Measurements from ENCODE around the gene RNF168.
"Not testable (repeated sequence)": the region's sequence is repeated elsewhere in the genome, so short reads cannot be mapped to it uniquely, and the experiment has no call there.

RNF168 gene

DNA sequence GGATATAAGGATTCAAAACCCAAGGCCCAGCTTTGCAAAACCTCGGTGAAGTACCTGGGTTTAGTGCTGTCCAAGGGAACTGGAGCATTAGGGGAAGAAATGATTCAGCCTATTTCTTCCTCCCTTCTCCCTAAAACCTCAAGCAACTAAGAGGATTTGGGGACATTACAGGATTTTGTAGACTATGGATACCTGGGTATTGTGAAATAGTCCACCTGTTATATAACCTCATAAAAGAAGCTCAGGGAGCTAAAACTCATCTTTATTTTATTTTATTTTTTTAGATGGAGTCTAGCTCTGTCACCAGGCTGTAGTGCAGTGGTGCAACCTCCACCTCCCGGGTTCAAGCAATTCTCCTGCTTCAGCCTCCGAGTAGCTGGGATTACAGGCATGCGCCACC is 20.3 kb upstream of the RNF168 start:
- H3K36me3 Mint-ChIP-seq (ENCODE audit: low read depth): peaks cover 11% of the 10 kb centered on the region
- no peak overlapping the region for H3K4me3 Mint-ChIP-seq
- DNase-seq: no peak
- H3K9me3 Mint-ChIP-seq: peaks cover 29% of the 10 kb centered on the region
- H3K4me1 Mint-ChIP-seq (ENCODE audit: low read depth): peaks cover 10% of the 10 kb centered on the region
- peaks cover 3% of the 10 kb centered on the region for H3K27me3 Mint-ChIP-seq
- no peak overlapping the region for H3K27ac Mint-ChIP-seq

DNA sequence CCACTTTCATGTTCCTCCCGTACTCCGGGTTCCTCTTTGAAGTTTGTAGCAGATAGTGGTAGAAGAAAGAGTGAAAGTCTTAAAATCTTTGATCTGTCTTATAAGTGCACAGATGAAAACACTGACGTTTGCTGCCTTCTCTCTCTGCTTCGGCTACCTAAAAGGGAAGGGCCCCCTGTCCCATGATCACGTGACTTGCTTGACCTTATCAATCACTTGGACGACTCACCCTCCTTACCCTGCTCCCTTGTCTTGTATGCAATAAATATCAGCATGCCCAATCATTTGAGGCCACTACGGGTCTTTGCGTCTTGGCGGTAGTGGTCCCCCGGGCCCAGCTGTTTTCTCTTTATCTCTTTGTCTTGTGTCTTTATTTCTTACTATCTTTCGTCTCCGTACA is 17.7 kb upstream of the RNF168 start:
- not testable (repeated sequence) for H3K4me3 Mint-ChIP-seq; H3K4me1 Mint-ChIP-seq (ENCODE audit: low read depth); DNase-seq; H3K27ac Mint-ChIP-seq; H3K27me3 Mint-ChIP-seq
- peaks cover 34% of the 10 kb centered on the region for H3K9me3 Mint-ChIP-seq
- peaks cover 11% of the 10 kb centered on the region for H3K36me3 Mint-ChIP-seq (ENCODE audit: low read depth)

DNA sequence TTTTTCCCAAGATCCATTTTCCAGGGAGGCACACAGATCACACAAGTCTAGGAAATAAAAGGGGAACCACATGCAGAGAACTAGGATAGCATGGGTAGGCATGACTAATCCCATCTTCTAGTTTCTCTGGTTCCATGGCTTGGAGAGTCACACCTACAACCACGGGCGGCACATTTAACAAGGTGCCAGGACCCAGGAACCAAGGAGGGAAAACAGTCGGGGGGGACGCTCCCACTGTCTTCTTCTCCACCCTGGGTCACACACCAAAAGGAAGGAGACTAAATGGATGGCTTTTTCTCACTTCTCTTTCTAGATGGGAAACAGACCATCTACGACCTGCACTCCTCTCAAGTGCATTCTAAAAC is 16.1 kb upstream of the RNF168 start:
- no peaks in the 10 kb centered on the region for H3K27me3 Mint-ChIP-seq
- no peak overlapping the region for H3K27ac Mint-ChIP-seq

DNA sequence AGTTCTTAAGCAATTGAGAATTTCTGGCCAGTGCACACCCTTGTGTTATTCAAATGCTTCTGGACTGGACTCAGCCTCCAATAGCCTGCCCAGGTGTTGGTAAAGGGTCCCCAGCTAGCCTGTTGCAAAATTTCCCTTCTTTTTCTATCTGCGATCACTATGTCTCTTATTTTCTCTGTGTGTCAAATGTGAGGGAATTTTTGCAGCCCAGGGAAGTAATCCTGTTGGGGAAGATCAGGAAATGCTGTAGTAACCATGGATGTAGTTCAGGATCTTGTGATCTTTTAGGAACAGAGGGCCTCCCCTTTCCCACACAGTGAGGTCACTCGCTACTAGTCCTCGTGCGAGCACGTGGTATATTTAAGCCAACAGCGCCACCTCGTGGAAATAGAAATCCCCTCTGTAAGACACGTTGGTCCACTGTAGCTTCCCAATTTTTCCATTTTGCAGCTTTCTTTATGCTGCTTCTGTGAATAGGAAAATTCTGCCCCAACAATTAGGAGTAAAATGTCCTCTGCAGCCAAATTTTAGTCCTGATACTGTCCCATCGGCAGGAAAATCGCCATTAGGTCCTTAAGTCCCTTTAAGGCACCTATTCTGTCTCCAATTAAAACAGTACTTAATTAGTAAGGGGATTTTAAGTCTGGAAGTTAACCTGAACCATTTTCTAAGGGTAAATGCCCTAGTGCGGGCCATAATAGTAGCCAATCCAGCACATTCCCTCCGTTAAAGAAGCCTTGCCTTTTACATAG is 15.6 kb upstream of the RNF168 start:
- H3K27me3 Mint-ChIP-seq: no peaks in the 10 kb centered on the region
- peak; percentile 50 for DNase-seq
- peaks cover 34% of the 10 kb centered on the region for H3K9me3 Mint-ChIP-seq
- H3K4me3 Mint-ChIP-seq: no peak overlapping the region
- no peaks in the 10 kb centered on the region for H3K4me1 Mint-ChIP-seq (ENCODE audit: low read depth)
- H3K27ac Mint-ChIP-seq: no peak overlapping the region
- peaks cover 11% of the 10 kb centered on the region for H3K36me3 Mint-ChIP-seq (ENCODE audit: low read depth)

More for the DNA sequence above, 16.1 kb upstream of the RNF168 start:
- H3K9me3 Mint-ChIP-seq: peaks cover 34% of the 10 kb centered on the region
- DNase-seq: peak; percentile 43
- H3K4me1 Mint-ChIP-seq (ENCODE audit: low read depth): no peaks in the 10 kb centered on the region
- peaks cover 11% of the 10 kb centered on the region for H3K36me3 Mint-ChIP-seq (ENCODE audit: low read depth)
- no peak overlapping the region for H3K4me3 Mint-ChIP-seq

DNA sequence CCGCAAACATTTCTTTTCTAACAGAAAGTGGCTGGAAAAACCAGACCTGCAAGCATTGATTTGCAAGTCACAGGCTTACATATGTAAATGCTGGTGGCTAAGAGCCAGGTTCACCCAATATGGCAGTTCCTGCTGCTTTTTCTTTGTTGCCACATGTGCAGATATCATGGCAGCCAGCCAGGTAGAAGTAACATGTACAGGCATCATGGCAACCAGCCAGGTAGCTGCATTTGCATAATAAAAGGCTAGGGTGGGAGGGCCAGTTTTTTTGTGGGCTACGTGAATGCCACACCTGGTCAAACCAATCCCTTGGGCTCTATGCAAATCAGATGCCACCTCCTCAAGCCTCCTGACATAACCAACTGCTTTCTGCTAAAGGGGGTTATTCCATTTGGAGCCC is 14.4 kb upstream of the RNF168 start:
- no peaks in the 10 kb centered on the region for H3K4me1 Mint-ChIP-seq (ENCODE audit: low read depth)
- peaks cover 34% of the 10 kb centered on the region for H3K9me3 Mint-ChIP-seq
- no peaks in the 10 kb centered on the region for H3K27me3 Mint-ChIP-seq
- H3K27ac Mint-ChIP-seq: no peak overlapping the region
- peaks cover 11% of the 10 kb centered on the region for H3K36me3 Mint-ChIP-seq (ENCODE audit: low read depth)
- DNase-seq: no peak
- H3K4me3 Mint-ChIP-seq: no peak overlapping the region

DNA sequence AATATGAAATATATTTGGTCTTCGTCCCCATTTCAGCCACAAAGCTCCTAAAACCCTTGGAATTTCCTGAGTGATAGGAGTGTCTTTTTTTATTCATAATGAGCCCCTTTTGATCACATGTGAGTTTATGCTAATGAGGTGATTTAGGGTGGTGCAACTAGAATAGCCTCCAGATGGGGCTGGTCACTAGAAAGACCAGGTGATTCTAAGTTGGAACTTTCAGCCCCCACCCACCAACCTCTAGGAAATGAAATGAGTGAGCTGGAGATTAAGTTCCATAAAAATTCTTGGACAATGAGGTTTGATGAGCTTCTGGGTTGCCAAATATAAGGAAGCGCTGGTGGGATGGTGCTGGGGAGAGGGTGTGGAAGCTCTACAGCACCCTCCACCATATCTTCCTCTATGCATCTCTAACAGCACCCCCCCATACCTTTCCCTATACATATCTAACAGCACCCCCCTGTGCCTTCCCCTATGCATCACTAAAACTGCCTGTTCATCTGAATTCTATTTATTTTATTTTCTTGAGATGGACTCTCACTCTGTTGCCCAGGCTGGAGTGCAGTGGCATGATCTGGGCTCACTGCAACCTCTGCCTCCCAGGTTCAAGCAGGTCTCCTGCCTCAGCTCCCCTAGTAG is 13.7 kb upstream of the RNF168 start:
- H3K36me3 Mint-ChIP-seq (ENCODE audit: low read depth): peaks cover 11% of the 10 kb centered on the region
- H3K27ac Mint-ChIP-seq: no peak overlapping the region
- peaks cover 34% of the 10 kb centered on the region for H3K9me3 Mint-ChIP-seq
- no peaks in the 10 kb centered on the region for H3K27me3 Mint-ChIP-seq
- no peak overlapping the region for H3K4me3 Mint-ChIP-seq
- DNase-seq: no peak
- H3K4me1 Mint-ChIP-seq (ENCODE audit: low read depth): no peaks in the 10 kb centered on the region

DNA sequence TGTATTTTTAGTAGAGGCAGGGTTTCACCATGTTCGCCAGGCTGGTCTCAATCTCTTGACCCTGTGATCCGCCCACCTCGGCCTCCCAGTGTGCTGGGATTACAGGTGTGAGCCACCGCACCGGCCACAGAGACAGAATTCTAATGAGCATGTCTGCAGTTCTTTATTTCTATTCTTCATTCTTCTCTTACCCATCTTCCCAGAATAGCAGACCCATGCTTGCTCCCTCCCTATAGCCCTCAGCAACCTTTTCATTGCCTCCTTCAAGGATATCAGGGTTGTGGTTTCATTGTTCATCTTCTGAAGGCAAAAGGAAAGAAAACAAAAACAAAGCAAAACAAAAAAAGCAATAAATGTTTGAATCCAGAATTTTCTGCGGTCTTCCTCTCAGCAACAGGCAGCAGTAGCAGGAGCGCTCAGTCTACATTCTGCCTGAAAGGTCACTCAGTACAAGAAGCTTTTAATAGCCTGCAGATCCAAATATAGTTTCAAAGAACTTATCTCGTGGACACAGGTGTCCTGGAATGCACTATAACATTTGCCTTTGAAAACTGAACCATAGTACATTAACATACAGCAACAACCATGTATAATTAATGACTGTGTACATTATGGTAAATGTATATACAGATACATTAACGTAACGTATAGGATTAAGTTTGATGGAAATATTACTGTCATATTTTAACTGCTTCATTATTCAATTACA is 11.5 kb upstream of the RNF168 start, which contains the start of gene SMCO1:
Gene SMCO1, minus strand, starts transcription at position 434 of the 709 bp plus-strand sequence. Its CDS starts 137 bp downstream, at position 297.
- Mint-ChIP-seq H3K4me1 (ENCODE audit: low read depth) (peaks cover 2% of the 10 kb centered on the region), H3K27ac (no peak within 1 kb of the TSS), H3K36me3 (ENCODE audit: low read depth) (peaks cover 6% of the 10 kb centered on the region), H3K4me3 (no peak within 1 kb of the TSS), H3K9me3 (peaks cover 17% of the 10 kb centered on the region), H3K27me3 (no peaks in the 10 kb centered on the region)
- no peak for DNase-seq

DNA sequence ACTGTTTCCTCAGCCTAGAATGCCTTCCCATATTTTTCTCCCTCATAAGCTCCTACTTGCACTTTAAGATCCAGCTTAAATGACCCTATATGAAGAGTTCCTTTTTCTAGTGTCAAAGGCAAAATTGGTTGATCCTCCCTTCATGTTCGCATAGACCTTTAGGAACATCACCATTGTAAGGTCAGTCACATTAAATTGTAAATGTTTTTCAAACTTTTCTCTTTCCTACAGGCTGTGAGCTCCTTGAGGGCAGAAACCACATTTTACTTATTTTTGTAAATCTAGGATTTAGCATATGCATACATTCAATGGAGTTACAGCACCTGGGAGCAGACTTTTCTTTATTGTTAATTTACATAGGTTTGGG is 10.8 kb upstream of the RNF168 start:
- Mint-ChIP-seq H3K36me3 (ENCODE audit: low read depth) (peaks cover under 1% of the 10 kb centered on the region), H3K4me3 (no peak overlapping the region), H3K4me1 (ENCODE audit: low read depth) (peaks cover 2% of the 10 kb centered on the region), H3K9me3 (peaks cover 10% of the 10 kb centered on the region), H3K27ac (no peak overlapping the region), H3K27me3 (no peaks in the 10 kb centered on the region)
- no peak for DNase-seq

DNA sequence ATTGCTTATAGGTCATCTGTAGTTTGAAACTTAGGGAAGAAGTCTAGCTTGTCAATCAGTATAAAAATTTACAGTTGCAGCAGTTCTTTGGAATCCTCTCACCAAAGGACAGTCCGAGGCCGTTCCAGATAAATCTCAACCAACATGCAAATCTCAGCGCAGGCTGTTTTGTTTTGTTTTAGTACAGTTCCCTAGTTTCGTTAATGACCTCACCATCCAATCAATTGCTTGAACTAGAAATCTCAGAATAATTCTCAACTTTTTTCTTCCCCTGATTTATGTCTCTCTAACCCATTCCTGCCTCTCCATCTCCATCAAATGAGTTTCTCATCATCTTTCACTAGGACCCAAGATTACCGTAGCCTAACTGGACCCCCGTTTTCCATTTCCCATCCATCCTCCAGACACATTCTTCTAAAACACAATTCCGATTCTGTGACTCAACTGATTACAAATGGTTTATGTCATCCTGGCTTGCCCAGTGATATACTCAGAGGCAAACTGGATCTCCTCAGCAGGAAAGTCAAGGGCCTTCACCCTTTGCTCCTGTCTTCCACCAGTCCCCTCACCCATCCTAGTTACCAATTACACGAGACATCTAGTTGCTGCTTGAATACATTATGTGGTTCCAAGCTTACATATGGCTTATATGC is 10.3 kb upstream of the RNF168 start:
- H3K27me3 Mint-ChIP-seq: no peaks in the 10 kb centered on the region

DNA sequence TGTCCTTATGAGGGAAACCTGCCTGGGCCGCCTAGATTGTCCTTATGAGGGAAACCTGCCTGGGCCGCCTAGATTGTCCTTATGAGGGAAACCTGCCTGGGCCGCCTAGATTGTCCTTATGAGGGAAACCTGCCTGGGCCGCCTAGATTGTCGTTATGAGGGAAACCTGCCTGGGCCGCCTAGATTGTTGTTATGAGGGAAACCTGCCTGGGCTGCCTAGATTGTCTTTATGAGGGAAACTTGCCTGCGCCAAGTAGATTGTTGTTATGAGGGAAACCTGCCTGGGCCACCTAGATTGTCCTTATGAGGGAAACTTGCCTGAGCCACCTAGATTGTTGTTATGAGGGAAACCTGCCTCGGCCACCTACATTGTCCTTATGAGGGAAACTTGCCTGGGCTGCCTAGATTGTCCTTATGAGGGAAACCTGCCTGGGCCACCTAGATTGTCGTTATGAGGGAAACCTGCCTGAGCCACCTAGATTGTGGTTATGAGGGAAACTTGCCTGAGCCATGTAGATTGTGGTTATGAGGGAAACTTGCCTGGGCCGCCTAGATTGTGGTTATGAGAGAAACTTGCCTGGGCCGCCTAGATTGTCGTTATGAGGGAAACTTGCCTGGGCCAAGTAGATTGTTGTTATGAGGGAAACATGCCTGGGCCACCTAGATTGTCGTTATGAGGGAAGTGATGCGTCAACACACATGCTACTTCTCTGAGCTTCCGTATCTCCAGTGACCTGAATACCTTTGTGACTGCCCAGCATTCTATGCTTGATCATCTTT is 8.3 kb upstream of the RNF168 start:
- H3K4me3 Mint-ChIP-seq; H3K27me3 Mint-ChIP-seq; H3K9me3 Mint-ChIP-seq; H3K4me1 Mint-ChIP-seq (ENCODE audit: low read depth); H3K27ac Mint-ChIP-seq; H3K36me3 Mint-ChIP-seq (ENCODE audit: low read depth); DNase-seq: not testable (repeated sequence)

More for the DNA sequence above, 10.3 kb upstream of the RNF168 start:
- Mint-ChIP-seq H3K36me3 (ENCODE audit: low read depth) (no peaks in the 10 kb centered on the region), H3K4me1 (ENCODE audit: low read depth) (peaks cover 2% of the 10 kb centered on the region), H3K4me3 (no peak overlapping the region), H3K27ac (no peak overlapping the region), H3K9me3 (peaks cover 5% of the 10 kb centered on the region)
- DNase-seq: no peak

DNA sequence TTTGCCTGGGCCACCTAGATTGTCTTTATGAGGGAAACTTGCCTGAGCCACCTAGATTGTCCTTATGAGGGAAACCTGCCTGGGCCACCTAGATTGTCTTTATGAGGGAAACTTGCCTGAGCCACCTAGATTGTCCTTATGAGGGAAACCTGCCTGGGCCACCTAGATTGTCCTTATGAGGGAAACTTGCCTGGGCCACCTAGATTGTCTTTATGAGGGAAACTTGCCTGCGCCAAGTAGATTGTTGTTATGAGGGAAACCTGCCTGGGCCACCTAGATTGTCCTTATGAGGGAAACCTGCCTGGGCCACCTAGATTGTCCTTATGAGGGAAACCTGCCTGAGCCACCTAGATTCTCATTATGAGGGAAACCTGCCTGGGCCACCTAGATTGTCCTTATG is 7.5 kb upstream of the RNF168 start:
- H3K9me3 Mint-ChIP-seq; DNase-seq; H3K27ac Mint-ChIP-seq; H3K4me1 Mint-ChIP-seq (ENCODE audit: low read depth); H3K4me3 Mint-ChIP-seq; H3K27me3 Mint-ChIP-seq; H3K36me3 Mint-ChIP-seq (ENCODE audit: low read depth): not testable (repeated sequence)

DNA sequence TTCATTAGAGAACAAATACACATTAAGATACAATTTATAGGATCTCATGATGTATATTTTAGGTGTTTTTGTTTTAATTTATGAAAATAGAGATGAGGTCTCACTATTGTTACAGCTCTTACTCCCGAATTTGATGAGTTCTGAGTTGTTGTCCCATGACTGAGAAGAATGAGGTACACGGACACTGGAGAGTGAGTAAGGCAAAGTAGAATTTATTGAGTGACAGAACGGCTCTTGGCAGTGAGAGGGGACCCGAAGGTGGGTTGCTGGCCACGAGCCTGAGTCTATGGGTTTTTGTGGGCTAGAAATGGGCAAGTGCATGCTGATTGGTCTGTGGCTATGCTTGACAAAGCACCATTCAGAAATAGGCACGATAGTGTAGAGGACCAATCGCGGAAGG is 3.1 kb upstream of the RNF168 start:
- Mint-ChIP-seq H3K27ac (no peak overlapping the region), H3K4me3 (no peak overlapping the region), H3K9me3 (peaks cover 9% of the 10 kb centered on the region), H3K27me3 (no peaks in the 10 kb centered on the region), H3K4me1 (ENCODE audit: low read depth) (peaks cover 6% of the 10 kb centered on the region), H3K36me3 (ENCODE audit: low read depth) (peaks cover 15% of the 10 kb centered on the region)
- DNase-seq: no peak

DNA sequence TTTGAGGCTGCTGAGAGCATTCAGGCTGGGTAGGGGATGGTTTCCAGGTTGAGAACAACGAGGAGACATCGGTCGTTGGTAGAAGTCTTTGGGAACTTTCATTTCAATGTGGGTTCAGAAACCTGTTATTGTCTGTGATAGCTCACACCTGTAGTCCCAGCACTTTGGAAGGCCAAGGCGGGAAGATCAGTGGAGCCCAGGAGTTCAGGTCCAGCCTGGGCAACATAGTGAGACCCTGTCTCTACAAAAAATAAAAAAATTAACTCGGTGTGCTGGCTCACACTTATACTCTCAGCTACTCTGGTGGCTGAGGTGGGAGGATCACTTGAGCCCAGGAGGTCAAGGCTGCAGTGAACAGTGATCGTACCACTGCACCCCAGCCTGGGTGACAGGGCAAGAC is 988 bp upstream of the RNF168 start:
- Mint-ChIP-seq H3K9me3 (peaks cover 9% of the 10 kb centered on the region), H3K27ac (peak overlapping the region; percentile 33), H3K27me3 (no peaks in the 10 kb centered on the region), H3K4me1 (ENCODE audit: low read depth) (peaks cover 17% of the 10 kb centered on the region), H3K36me3 (ENCODE audit: low read depth) (peaks cover 35% of the 10 kb centered on the region), H3K4me3 (no peak overlapping the region)
- no peak for DNase-seq

DNA sequence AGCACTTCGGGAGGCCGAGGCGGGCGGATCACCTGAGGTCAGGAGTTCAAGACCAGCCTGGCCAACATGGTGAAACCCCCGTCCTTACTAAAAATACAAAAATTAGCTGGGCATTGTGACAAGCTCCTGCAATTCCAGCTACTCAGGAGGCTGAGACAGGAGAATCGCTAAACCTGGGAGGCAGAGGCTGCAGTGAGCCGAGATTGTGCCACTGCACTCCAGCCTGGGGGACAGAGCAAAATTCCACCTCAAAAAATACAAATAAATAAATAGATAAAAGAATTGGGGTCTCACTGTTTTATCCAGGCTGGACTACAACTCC is 470 bp upstream of the RNF168 start:
- peaks cover 22% of the 10 kb centered on the region for H3K4me1 Mint-ChIP-seq (ENCODE audit: low read depth)

More for the DNA sequence above, 470 bp upstream of the RNF168 start:
- H3K4me3 Mint-ChIP-seq: peak overlapping the region; percentile 97
- not testable (repeated sequence) for DNase-seq, H3K9me3 Mint-ChIP-seq, H3K27me3 Mint-ChIP-seq
- H3K27ac Mint-ChIP-seq: peak overlapping the region; percentile 98
- peaks cover 41% of the 10 kb centered on the region for H3K36me3 Mint-ChIP-seq (ENCODE audit: low read depth)
